Muscle layer of duodenum (tissue), 2 donors: ENCODE results near the gene ZC3H12A.

Experiments
- H3K27ac ChIP-seq: one replicate; pipeline ENCODE4 v1.7.0; 2013; ENCODE audit warnings: mild to moderate bottlenecking, low read length
- H3K27me3 ChIP-seq: one replicate; pipeline ENCODE4 v1.7.0; 2013; ENCODE audit warnings: low read depth, mild to moderate bottlenecking, control low read depth, low read length
- H3K36me3 ChIP-seq, 2 donors: one replicate each; pipeline ENCODE4 v1.7.0; 2013; ENCODE audit warnings: low read length in 2 of 2, control low read depth in 1 of 2, mild to moderate bottlenecking in 1 of 2; ENCODE audit not compliant: insufficient read depth in 2 of 2, control insufficient read depth in 1 of 2
- H3K4me1 ChIP-seq, 2 donors: one replicate each; pipeline ENCODE4 v1.7.0; 2013; ENCODE audit warnings: low read length in 2 of 2, mild to moderate bottlenecking in 2 of 2, control low read depth in 1 of 2, moderate library complexity in 1 of 2; ENCODE audit not compliant: insufficient read depth in 2 of 2, control insufficient read depth in 1 of 2
- H3K4me3 ChIP-seq, 2 donors: one replicate each; pipeline ENCODE4 v1.7.0; 2013; ENCODE audit warnings: low read length in 2 of 2, low read depth in 1 of 2, mild to moderate bottlenecking in 1 of 2
- H3K9me3 ChIP-seq, 2 donors: one replicate each; pipeline ENCODE4 v1.7.0; 2013; ENCODE audit warnings: low read length in 2 of 2, control low read depth in 1 of 2, mild to moderate bottlenecking in 1 of 2; ENCODE audit not compliant: control insufficient read depth in 1 of 2
- donor health status: healthy.

ZC3H12A gene

DNA sequence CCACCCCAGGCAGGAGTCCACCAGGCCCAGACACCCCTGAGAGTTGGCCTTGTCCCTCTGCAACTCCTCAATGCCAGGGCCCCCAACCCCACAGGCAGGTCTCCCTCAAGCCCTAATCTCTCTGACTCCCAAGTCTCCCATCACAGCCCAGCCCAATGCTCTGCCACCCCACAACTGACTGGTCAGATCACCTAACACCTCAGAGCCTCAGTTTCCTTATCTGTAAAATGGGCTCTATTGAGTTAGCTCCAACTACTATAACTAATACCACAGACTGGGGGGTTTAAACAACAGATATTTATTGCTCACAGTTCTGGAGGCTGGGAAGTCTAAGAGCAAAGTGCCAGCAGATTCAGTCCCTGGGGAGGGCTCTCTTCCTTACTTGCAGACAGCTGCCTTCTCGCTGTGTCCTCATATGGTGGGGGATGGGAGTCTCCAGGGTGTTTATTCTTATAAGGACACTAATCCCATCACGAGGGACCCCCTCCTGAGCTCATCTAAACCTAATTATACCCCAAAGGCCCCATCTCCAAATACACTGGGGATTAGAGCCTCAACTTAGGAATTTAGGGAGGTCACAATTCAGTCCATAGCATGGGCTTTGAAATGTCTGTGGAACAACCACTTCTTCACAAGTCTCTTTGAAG is 34.9 kb upstream of the ZC3H12A start:
- Histone ChIP-seq H3K27ac (no peak overlapping the region), H3K4me1 (no peaks in the 10 kb centered on the region), H3K9me3 (no peaks in the 10 kb centered on the region), H3K27me3 (peaks cover 7% of the 10 kb centered on the region), H3K4me3 (no peak overlapping the region), H3K36me3 (no peaks in the 10 kb centered on the region)

- Histone ChIP-seq H3K4me3 (no peak overlapping the region), H3K27me3 (peaks cover 7% of the 10 kb centered on the region), H3K4me1 (no peaks in the 10 kb centered on the region), H3K9me3 (no peaks in the 10 kb centered on the region), H3K36me3 (no peaks in the 10 kb centered on the region), H3K27ac (no peak overlapping the region)
These were observed 32.9 kb upstream of the ZC3H12A start for GRCh38 chr1:37441490-37441889.

GRCh38 chr1:37442139-37442538 is 32.2 kb upstream of the ZC3H12A start:
- Histone ChIP-seq H3K4me3 (no peak overlapping the region), H3K36me3 (no peaks in the 10 kb centered on the region), H3K27ac (no peak overlapping the region), H3K4me1 (no peaks in the 10 kb centered on the region), H3K27me3 (peaks cover 7% of the 10 kb centered on the region), H3K9me3 (no peaks in the 10 kb centered on the region)

- Histone ChIP-seq H3K27me3 (peaks cover 7% of the 10 kb centered on the region), H3K9me3 (no peaks in the 10 kb centered on the region), H3K36me3 (no peaks in the 10 kb centered on the region), H3K4me1 (no peaks in the 10 kb centered on the region), H3K4me3 (no peak overlapping the region), H3K27ac (no peak overlapping the region)
These were observed 31.7 kb upstream of the ZC3H12A start for GRCh38 chr1:37442644-37443043.

DNA sequence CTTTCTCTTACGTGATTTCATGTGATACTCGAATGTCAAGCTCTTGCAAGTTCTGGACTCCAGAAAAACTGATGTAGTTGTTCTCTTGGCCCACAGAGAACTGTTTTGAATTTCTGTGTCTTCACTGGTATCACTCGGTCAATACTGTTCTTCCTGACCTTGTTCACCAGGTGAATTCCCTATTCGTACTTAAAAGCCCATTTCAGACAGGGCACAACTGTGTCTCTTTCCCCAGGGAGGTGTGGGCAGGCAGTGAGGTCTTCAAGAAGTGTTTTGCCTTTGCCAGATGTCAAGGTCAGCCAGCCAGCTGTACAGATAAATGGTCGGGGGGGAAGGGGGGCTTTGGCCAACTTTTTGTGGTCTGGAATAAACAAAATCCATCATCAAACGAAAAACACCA is 27.5 kb upstream of the ZC3H12A start:
- Histone ChIP-seq H3K27me3 (peaks cover 7% of the 10 kb centered on the region), H3K4me1 (no peaks in the 10 kb centered on the region), H3K9me3 (no peaks in the 10 kb centered on the region), H3K36me3 (no peaks in the 10 kb centered on the region), H3K4me3 (no peak overlapping the region), H3K27ac (no peak overlapping the region)

- no peak overlapping the region for H3K27ac ChIP-seq
- H3K27me3 ChIP-seq = peaks cover under 1% of the 10 kb centered on the region
These were observed 26.2 kb upstream of the ZC3H12A start for GRCh38 chr1:37448185-37448584.

GRCh38 chr1:37448691-37449417 is 25.5 kb upstream of the ZC3H12A start:
- Histone ChIP-seq H3K27ac (no peak overlapping the region), H3K9me3 (no peaks in the 10 kb centered on the region), H3K4me1 (no peaks in the 10 kb centered on the region), H3K36me3 (no peaks in the 10 kb centered on the region), H3K4me3 (no peak overlapping the region), H3K27me3 (no peaks in the 10 kb centered on the region)

More at GRCh38 chr1:37448185-37448584, 26.2 kb upstream of the ZC3H12A start:
- Histone ChIP-seq H3K4me1 (no peaks in the 10 kb centered on the region), H3K4me3 (no peak overlapping the region), H3K36me3 (no peaks in the 10 kb centered on the region), H3K9me3 (no peaks in the 10 kb centered on the region)

DNA sequence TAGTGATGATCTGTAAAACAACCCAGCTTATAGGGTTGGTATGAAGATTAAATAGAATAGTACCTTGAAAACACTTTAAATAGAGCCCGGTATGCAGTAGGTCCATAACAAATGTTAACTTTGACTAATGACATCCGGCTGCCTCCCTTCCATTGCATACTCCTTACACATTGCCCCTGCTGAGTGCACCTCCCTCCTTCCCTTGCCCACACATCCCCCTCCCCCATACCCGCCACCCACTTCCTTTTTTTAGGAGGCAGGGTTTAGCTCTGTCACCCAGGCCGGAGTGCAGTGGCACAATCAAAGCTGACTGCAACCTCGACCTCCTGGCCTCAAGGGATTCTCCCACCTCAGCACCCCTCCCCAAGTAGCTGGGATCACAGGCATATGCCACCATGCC is 24.4 kb upstream of the ZC3H12A start:
- H3K27me3 ChIP-seq = no peaks in the 10 kb centered on the region
- H3K9me3 ChIP-seq = no peaks in the 10 kb centered on the region
- no peak overlapping the region for H3K4me3 ChIP-seq
- no peaks in the 10 kb centered on the region for H3K36me3 ChIP-seq
- H3K4me1 ChIP-seq = peaks cover 0 to under 1% of the 10 kb centered on the region in 2 donors
- H3K27ac ChIP-seq = no peak overlapping the region

- Histone ChIP-seq H3K4me1 (peaks cover 0 to 4% of the 10 kb centered on the region in 2 donors), H3K27ac (no peak overlapping the region), H3K36me3 (no peaks in the 10 kb centered on the region), H3K4me3 (no peak overlapping the region), H3K9me3 (no peaks in the 10 kb centered on the region), H3K27me3 (no peaks in the 10 kb centered on the region)
These were observed 22.0 kb upstream of the ZC3H12A start for GRCh38 chr1:37452416-37452815.

DNA sequence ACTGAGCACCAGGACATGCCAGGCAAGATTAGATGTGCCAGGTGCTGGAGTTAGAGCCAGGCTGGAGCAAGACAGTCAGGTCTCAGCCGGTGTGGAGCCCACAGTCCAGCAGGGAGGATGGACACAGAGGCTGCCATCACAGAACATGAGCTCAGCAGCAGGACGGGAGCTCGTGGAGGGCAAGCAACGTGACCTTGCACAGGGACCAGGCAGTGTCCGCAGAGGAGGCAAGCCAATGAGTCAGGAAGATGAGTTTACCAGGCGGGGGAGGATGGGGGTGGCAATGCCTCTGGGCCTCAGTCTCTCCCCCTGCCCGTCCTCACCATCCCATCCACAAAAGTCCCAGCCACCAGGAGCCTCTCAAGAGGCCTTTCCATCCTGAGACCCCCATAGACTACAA is 20.7 kb upstream of the ZC3H12A start:
- H3K27ac ChIP-seq = no peak overlapping the region
- H3K4me1 ChIP-seq = peaks cover 0 to 4% of the 10 kb centered on the region in 2 donors
- no peaks in the 10 kb centered on the region for H3K9me3 ChIP-seq
- H3K27me3 ChIP-seq = no peaks in the 10 kb centered on the region
- H3K36me3 ChIP-seq = no peaks in the 10 kb centered on the region
- no peak overlapping the region for H3K4me3 ChIP-seq

- Histone ChIP-seq H3K36me3 (no peaks in the 10 kb centered on the region), H3K4me1 (peaks cover 0 to 4% of the 10 kb centered on the region in 2 donors), H3K27ac (no peak overlapping the region), H3K4me3 (peak overlapping the region in 1 of 2 donors; percentile 19), H3K9me3 (no peaks in the 10 kb centered on the region), H3K27me3 (no peaks in the 10 kb centered on the region)
These were observed 18.9 kb upstream of the ZC3H12A start for GRCh38 chr1:37455516-37455915.
